A673 (cell line): ENCODE results near the gene RNF175.

Source experiments
- EZH2 ChIP-seq: fragments of 200-600 bp; sonication (generic); IDR thresholded peaks from 2 replicates; pipeline ENCODE4 v1.6.1; 2017; ENCODE audit warnings: borderline replicate concordance, low read depth, mild to moderate bottlenecking, mixed read lengths, antibody characterized with exemption, low read length; ENCODE audit not compliant: poor library complexity, severe bottlenecking
- TF ChIP-seq, protein P1 (sequence below): fragments of 300-800, 200-600 bp; sonication (generic); conservative IDR thresholded peaks from 2 replicates; pipeline ENCODE4 v1.5.1; 2017; ENCODE audit warnings: low read depth, mild to moderate bottlenecking, antibody characterized with exemption, low read length, moderate library complexity, mixed read lengths

DNA sequence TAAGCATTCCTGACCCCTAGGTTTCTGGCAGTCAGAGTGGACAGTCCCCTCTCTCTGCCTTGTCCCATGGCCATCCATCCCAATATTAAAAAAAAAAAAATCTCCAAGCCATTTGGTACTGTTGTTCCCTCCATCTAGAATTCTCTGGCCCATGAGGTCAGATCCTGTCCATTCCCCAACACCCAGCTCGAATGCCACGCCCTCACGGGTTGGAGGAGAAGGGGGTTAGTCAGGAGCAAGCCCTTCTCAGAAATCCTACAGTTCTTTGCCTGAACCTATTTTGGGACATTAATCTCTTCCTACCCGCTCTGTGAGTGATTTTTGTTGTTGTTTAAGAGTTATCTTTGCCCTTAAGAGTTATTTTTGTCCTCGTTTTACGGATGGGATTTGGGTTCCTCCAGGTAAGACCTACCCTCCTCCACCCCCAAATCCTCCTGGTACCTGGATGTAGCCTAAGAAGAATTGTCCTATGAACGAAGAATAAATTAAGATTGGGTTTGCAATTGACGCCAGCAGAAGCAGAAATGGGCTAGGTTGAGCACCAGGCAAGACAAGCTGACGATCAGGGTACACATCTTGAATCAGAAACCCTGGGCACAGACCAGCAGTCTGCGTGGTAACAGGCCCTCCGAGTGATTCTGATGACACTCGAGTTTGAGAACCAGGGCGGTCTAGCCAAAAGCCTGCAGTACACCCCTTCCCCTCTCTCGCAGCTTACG lies 977 bp downstream of the RNF175 start:
- TF ChIP-seq, protein P1, sequence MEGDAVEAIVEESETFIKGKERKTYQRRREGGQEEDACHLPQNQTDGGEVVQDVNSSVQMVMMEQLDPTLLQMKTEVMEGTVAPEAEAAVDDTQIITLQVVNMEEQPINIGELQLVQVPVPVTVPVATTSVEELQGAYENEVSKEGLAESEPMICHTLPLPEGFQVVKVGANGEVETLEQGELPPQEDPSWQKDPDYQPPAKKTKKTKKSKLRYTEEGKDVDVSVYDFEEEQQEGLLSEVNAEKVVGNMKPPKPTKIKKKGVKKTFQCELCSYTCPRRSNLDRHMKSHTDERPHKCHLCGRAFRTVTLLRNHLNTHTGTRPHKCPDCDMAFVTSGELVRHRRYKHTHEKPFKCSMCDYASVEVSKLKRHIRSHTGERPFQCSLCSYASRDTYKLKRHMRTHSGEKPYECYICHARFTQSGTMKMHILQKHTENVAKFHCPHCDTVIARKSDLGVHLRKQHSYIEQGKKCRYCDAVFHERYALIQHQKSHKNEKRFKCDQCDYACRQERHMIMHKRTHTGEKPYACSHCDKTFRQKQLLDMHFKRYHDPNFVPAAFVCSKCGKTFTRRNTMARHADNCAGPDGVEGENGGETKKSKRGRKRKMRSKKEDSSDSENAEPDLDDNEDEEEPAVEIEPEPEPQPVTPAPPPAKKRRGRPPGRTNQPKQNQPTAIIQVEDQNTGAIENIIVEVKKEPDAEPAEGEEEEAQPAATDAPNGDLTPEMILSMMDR: no peak
- TF ChIP-seq EZH2: no peak
